SK-N-SH (cell line): ENCODE measurements around the gene ASCL5. TPM values are rescaled to one million over a fixed set of nuclear protein-coding genes. Genes with fewer than 3 reads are reported as not detected.
A peak's percentile ranks its signal among the peaks of the same experiment; 100 is the strongest.

Experiments
- CTCF ChIA-PET: fragments of 300-600, 350-600 bp; formaldehyde crosslinking; extraction: SDS; loops from one replicate; lab custom pipeline; 2021; lab: Yijun Ruan, JAX
- POLR2A ChIA-PET: fragments of 350-600 bp; sonication (Branson Sonifier 250); formaldehyde crosslinking; extraction: SDS; loops from one replicate; lab custom pipeline; 2020; ENCODE audit warnings: antibody characterized with exemption, inconsistent platforms; lab: Yijun Ruan, JAX
- DNase-seq: peaks from one replicate; pipeline ENCODE4 v3.0.0; 2012
- H2AFZ ChIP-seq: fragments of 200-600 bp; sonication (generic); 2 replicates; pipeline ENCODE4 v1.8.1; 2016; ENCODE audit warnings: antibody characterized with exemption, mild to moderate bottlenecking, low read depth
- H3F3A ChIP-seq: fragments of 200-600 bp; sonication (generic); replicated peaks from 2 replicates; pipeline ENCODE3; 2016; ENCODE audit warnings: antibody characterized with exemption, mild to moderate bottlenecking; ENCODE audit not compliant: insufficient read depth
- H3K27ac ChIP-seq, 2 experiments: fragments of 200-500 bp in 1 of 2; fragments of 200-600 bp in 1 of 2; sonication (Bioruptor generic) in 1 of 2; sonication (generic), shearing (Covaris generic) in 1 of 2; 2 replicates each; pipeline versions ENCODE4 v1.5.1 to v1.6.1; 2014 to 2016; ENCODE audit warnings: low read depth in 2 of 2, inconsistent platforms in 1 of 2, low read length in 1 of 2, mild to moderate bottlenecking in 1 of 2, mixed read lengths in 1 of 2
- H3K27me3 ChIP-seq: fragments of 200-600 bp; sonication (generic), shearing (Covaris generic); 2 replicates; pipeline ENCODE4 v1.6.1; 2016; ENCODE audit warnings: mixed run types; ENCODE audit not compliant: insufficient read depth
- H3K36me3 ChIP-seq, 2 experiments: fragments of 200-500 bp in 1 of 2; fragments of 200-600 bp in 1 of 2; sonication (Bioruptor generic) in 1 of 2; sonication (generic) in 1 of 2; replicated peaks in 1 of 2; 2 replicates each; pipeline versions ENCODE3 to v1.5.1; 2014 to 2016; ENCODE audit warnings: low read length in 1 of 2, mild to moderate bottlenecking in 1 of 2; ENCODE audit not compliant: insufficient read depth in 2 of 2, control insufficient read depth in 1 of 2
- H3K4me1 ChIP-seq, 2 experiments: fragments of 200-500 bp in 1 of 2; fragments of 200-600 bp in 1 of 2; sonication (Bioruptor generic) in 1 of 2; sonication (generic), shearing (Covaris generic) in 1 of 2; 2 replicates each; pipeline versions ENCODE4 v1.5.1 to v1.6.1; 2014 to 2016; ENCODE audit warnings: low read depth in 1 of 2, low read length in 1 of 2, mixed run types in 1 of 2; ENCODE audit not compliant: insufficient read depth in 2 of 2, control insufficient read depth in 1 of 2
- H3K4me2 ChIP-seq: fragments of 200-600 bp; sonication (generic), shearing (Covaris generic); 2 replicates; pipeline ENCODE4 v1.6.1; 2017; ENCODE audit warnings: mixed run types
- H3K4me3 ChIP-seq, 2 experiments: fragments of 200-500 bp in 1 of 2; fragments of 200-600 bp in 1 of 2; sonication (Bioruptor generic) in 1 of 2; sonication (generic), shearing (Covaris generic) in 1 of 2; 2 replicates each; pipeline versions ENCODE4 v1.5.1 to v1.8.1; 2014 to 2016; ENCODE audit warnings: low read depth in 2 of 2, inconsistent platforms in 1 of 2, low read length in 1 of 2, mild to moderate bottlenecking in 1 of 2, mixed read lengths in 1 of 2, moderate library complexity in 1 of 2
- H3K79me2 ChIP-seq: fragments of 200-600 bp; sonication (generic); 2 replicates; pipeline ENCODE4 v1.8.1; 2017; ENCODE audit warnings: mild to moderate bottlenecking; ENCODE audit not compliant: insufficient read depth
- H3K9ac ChIP-seq: fragments of 200-600 bp; sonication (generic); 2 replicates; pipeline ENCODE4 v1.6.1; 2017; ENCODE audit warnings: mixed run types
- H3K9me2 ChIP-seq: fragments of 200-600 bp; sonication (generic); 2 replicates; pipeline ENCODE4 v1.6.1; 2017; ENCODE audit warnings: mixed run types
- H3K9me3 ChIP-seq: fragments of 200-600 bp; sonication (generic); 2 replicates; pipeline ENCODE4 v1.6.1; 2017; ENCODE audit warnings: mixed run types, mild to moderate bottlenecking, moderate library complexity
- H4K20me1 ChIP-seq: fragments of 200-600 bp; sonication (generic); 2 replicates; pipeline ENCODE4 v1.6.1; 2017; ENCODE audit warnings: mild to moderate bottlenecking, mixed run types; ENCODE audit not compliant: insufficient read depth
- CHD2 ChIP-seq: fragments of 150-350 bp; IDR thresholded peaks from 2 replicates; pipeline ENCODE4 v1.6.1; 2018; ENCODE audit warnings: low read length; ENCODE audit not compliant: partially characterized antibody
- GATA2 ChIP-seq: sonication (generic); formaldehyde crosslinking; IDR thresholded peaks from 2 replicates; pipeline ENCODE4 v1.5.0; 2020; ENCODE audit warnings: mild to moderate bottlenecking, missing genetic modification reagents
- JUND ChIP-seq: IDR thresholded peaks from 2 replicates; pipeline ENCODE4 v1.4.0; 2012
- MEF2A ChIP-seq: IDR thresholded peaks from 2 replicates; pipeline ENCODE4 v1.4.0; 2012; ENCODE audit warnings: low read depth, borderline replicate concordance
- NFIC ChIP-seq: IDR thresholded peaks from 2 replicates; pipeline ENCODE4 v1.4.0; 2012; ENCODE audit warnings: borderline replicate concordance
- NRF1 ChIP-seq: IDR thresholded peaks from 2 replicates; pipeline ENCODE4 v1.6.1; 2012; ENCODE audit warnings: low read depth, mild to moderate bottlenecking, low read length
- RFX5 ChIP-seq: IDR thresholded peaks from 2 replicates; pipeline ENCODE4 v1.6.1; 2012; ENCODE audit warnings: mild to moderate bottlenecking, improper control_type of control experiment, low read length
- RXRA ChIP-seq: IDR thresholded peaks from 2 replicates; pipeline ENCODE4 v1.4.0; 2012; ENCODE audit warnings: low read depth, mild to moderate bottlenecking, borderline replicate concordance
- YY1 ChIP-seq: IDR thresholded peaks from 2 replicates; pipeline ENCODE4 v1.4.0; 2012; ENCODE audit warnings: low read depth, mild to moderate bottlenecking
- WGBS: methylation state at CpG from one replicate; pipeline ENCODE4 v1.1.6; 2017; ENCODE audit warnings: low lambda C conversion rate; 5-methylcytosine and 5-hydroxymethylcytosine counted together
- polyA plus RNA-seq, 3 experiments: library from polyadenylated mRNA; depleted of rRNA; stranded (reverse); fragments of >200 nt; gene quantifications; 2 replicates each; pipeline ENCODE4 v1.2.3, GENCODE V29; 2012
- TF ChIP-seq, protein P1 (sequence below): IDR thresholded peaks from 2 replicates; pipeline ENCODE4 v1.4.0; 2012; ENCODE audit warnings: low read depth
- TF ChIP-seq, protein P2 (sequence below): IDR thresholded peaks from 2 replicates; pipeline ENCODE4 v1.4.0; 2012; ENCODE audit warnings: low read depth, borderline replicate concordance
- TF ChIP-seq, protein P3 (sequence below): fragments of 150-350 bp; IDR thresholded peaks from 2 replicates; pipeline ENCODE4 v1.6.1; 2016; ENCODE audit warnings: mild to moderate bottlenecking, low read depth, low read length
- TF ChIP-seq, protein P4 (sequence below): IDR thresholded peaks from 2 replicates; pipeline ENCODE4; 2012

Gene ASCL5
- polyA plus RNA-seq, 1 of the 3 experiments (the other 2 are of a cell fraction), result not detected

DNA sequence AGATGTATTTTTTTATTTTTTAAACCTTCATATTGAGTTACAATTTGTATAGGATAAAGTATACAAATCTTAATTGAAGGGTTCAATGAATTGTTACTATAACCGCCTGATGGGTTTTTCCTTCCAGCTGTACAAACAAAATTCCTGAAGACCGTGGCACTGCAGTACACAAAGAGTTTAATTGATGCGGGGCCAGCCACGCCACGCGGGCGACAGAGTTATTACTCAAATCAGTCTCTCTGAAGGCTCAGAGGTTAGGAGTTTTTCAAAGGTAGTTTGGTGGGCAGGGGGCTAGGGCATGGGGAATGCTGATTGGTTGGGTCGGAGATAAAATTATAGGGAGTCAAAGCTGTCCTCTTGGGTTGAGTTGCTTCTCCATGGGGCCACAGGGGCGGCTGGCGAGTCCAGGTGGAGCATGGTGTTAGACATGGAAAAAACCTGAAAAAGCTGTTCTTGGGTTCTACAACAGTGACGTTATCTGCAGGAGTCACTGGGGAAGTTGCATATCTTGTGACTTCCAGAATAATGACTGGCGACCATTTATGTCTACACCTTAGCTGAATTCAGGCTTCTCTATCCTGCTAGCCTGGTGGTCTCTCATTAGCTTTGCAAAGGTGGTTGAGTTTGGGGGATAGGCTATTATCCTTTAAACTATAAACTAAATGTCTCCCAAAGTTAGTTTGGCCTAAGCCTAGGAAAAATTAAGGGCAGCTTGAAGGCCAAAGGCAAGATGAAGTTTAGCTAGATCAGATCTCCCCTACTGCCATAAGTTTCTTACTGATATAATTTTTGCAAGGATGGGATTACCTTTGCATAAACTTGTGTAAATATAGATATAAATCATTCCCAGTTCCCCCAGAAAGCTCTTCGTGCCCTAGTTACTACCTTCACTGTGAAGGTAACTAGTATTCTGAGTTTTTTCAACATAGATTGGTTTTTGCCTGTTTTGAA, 40.3 kb upstream of the ASCL5 start:
- Histone ChIP-seq H3K4me1 (peaks cover 0 to 15% of the 10 kb centered on the region in 2 experiments; a peak in 2 of 4 replicates), H3K9me2 (no peaks in the 10 kb centered on the region), H3K27ac (no peak overlapping the region), H2AFZ (no peak overlapping the region), H3F3A (no peaks in the 10 kb centered on the region), H4K20me1 (no peaks in the 10 kb centered on the region), H3K9ac (no peak overlapping the region), H3K9me3 (no peaks in the 10 kb centered on the region), H3K4me3 (no peak overlapping the region), H3K4me2 (no peak overlapping the region), H3K27me3 (0 out of 2 replicates have a peak, but pooled peaks cover 7% of the 10 kb centered on the region), H3K36me3 (no peaks in the 10 kb centered on the region), H3K79me2 (no peaks in the 10 kb centered on the region)
- 90% methylated on average over 12 of the region's 13 CpGs for WGBS
- no peak for DNase-seq
- CTCF ChIA-PET, result interaction anchor here (0.9 to 1.5 kb wide), 4 partner anchors 8 to 181 kb away, joined by 3 to 4 read pairs (median 3); no protein-coding TSS in a partner anchor
- POLR2A ChIA-PET, result interaction anchor here (1.0 kb wide), 1 partner anchor 13 kb away, joined by 3 read pairs; the partner anchor contains the start of gene TMEM9
- TF ChIP-seq, protein P1, sequence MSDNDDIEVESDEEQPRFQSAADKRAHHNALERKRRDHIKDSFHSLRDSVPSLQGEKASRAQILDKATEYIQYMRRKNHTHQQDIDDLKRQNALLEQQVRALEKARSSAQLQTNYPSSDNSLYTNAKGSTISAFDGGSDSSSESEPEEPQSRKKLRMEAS, result no peak
- TF ChIP-seq, protein P2, sequence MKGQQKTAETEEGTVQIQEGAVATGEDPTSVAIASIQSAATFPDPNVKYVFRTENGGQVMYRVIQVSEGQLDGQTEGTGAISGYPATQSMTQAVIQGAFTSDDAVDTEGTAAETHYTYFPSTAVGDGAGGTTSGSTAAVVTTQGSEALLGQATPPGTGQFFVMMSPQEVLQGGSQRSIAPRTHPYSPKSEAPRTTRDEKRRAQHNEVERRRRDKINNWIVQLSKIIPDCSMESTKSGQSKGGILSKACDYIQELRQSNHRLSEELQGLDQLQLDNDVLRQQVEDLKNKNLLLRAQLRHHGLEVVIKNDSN, result no peak
- TF ChIP-seq MEF2A, result no peak
- no peak for TF ChIP-seq NFIC
- no peak for TF ChIP-seq NRF1
- no peak for TF ChIP-seq RFX5
- no peak for TF ChIP-seq JUND
- TF ChIP-seq CHD2, result no peak
- TF ChIP-seq, protein P3, sequence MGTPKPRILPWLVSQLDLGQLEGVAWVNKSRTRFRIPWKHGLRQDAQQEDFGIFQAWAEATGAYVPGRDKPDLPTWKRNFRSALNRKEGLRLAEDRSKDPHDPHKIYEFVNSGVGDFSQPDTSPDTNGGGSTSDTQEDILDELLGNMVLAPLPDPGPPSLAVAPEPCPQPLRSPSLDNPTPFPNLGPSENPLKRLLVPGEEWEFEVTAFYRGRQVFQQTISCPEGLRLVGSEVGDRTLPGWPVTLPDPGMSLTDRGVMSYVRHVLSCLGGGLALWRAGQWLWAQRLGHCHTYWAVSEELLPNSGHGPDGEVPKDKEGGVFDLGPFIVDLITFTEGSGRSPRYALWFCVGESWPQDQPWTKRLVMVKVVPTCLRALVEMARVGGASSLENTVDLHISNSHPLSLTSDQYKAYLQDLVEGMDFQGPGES, result no peak
- TF ChIP-seq YY1, result no peak
- no peak for TF ChIP-seq RXRA

DNA sequence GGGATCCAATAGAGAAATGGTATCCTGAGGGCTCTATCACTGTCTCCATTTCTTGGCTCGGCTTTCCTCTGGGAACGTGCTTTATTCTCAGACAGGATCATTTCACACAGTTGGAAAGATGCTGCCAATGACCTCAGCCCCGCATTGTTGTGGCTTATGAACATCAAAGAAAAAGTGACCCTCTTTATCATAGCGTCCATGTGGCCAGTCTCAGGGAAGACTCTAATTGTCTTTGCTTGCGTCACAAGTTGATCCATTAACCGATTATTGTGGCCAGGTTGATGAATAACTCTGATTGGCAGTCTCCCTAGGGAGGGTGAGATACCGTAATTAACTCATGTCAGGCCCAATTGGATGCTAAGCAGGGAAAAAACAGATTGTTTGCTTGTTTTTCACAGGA, 37.7 kb upstream of the ASCL5 start:
- Histone ChIP-seq H3K4me2 (no peak overlapping the region), H3F3A (no peaks in the 10 kb centered on the region), H3K79me2 (no peaks in the 10 kb centered on the region), H3K27ac (peak overlapping the region in 1 of 2 experiments; percentile 16; a peak in 1 of 4 replicates), H2AFZ (no peak overlapping the region), H3K9me2 (no peaks in the 10 kb centered on the region), H3K4me1 (peaks cover 0 to 5% of the 10 kb centered on the region in 2 experiments; a peak in 2 of 4 replicates), H3K36me3 (no peaks in the 10 kb centered on the region), H3K27me3 (0 out of 2 replicates have a peak, but pooled peaks cover 7% of the 10 kb centered on the region), H3K4me3 (no peak overlapping the region), H4K20me1 (no peaks in the 10 kb centered on the region), H3K9ac (no peak overlapping the region), H3K9me3 (no peaks in the 10 kb centered on the region)
- CTCF ChIA-PET, result no interaction called here
- peak; percentile 36 for DNase-seq
- TF ChIP-seq GATA2, result peak; percentile 52; the same call in 1 of the 2 replicates
- TF ChIP-seq, protein P4, sequence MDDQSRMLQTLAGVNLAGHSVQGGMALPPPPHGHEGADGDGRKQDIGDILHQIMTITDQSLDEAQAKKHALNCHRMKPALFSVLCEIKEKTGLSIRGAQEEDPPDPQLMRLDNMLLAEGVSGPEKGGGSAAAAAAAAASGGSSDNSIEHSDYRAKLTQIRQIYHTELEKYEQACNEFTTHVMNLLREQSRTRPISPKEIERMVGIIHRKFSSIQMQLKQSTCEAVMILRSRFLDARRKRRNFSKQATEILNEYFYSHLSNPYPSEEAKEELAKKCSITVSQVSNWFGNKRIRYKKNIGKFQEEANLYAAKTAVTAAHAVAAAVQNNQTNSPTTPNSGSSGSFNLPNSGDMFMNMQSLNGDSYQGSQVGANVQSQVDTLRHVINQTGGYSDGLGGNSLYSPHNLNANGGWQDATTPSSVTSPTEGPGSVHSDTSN, result no peak
- POLR2A ChIA-PET, result no interaction called here
- WGBS, result 42% methylated on average over 7 of the region's 7 CpGs
